Lower leg skin (tissue), 3 donors: ENCODE measurements around the gene CTXN2.

Source experiments
- CTCF ChIP-seq, 3 donors: fragments of 450-650 bp; IDR thresholded peaks; one replicate each; pipeline ENCODE4 v1.5.1; 2016; ENCODE audit warnings: antibody characterized with exemption in 3 of 3, mild to moderate bottlenecking in 3 of 3, moderate library complexity in 2 of 3
- POLR2A ChIP-seq, 2 donors: fragments of 450-650 bp; IDR thresholded peaks; one replicate each; pipeline ENCODE4 v1.6.1; 2016 to 2017; ENCODE audit warnings: antibody characterized with exemption in 2 of 2, mild to moderate bottlenecking in 1 of 2, moderate library complexity in 1 of 2

DNA sequence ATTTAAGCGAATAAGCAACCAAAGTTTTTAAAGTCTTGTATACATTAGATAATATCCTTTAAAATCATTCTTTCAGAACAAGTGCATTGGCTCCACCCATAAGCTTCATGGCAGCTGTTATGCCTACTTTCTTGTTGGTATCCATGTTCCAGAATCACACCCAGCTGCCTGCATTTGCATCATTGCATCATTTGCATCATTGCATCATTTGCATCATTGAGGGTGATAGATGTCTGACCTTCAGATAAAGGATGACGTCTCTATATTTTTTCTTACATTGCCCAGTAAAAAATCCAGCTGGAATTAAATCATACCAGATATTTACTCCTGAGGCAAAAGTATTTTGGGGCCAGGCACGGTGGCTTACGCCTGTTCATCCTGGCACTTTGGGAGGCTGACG is 56.9 kb downstream of the CTXN2 start:
- TF ChIP-seq CTCF (IDR thresholded peaks at IDR 0.05) (no peak), POLR2A (IDR thresholded peaks at IDR 0.05) (no peak)
